GM19324 (cell line): ENCODE results near the gene TMEM205.
A peak's percentile ranks its signal among the peaks of the same experiment; 100 is the strongest.
"Not testable (repeated sequence)": the region's sequence is repeated elsewhere in the genome, so short reads cannot be mapped to it uniquely, and the experiment has no call there.

Experiments
- ATAC-seq: cut with Tn5 transposase; IDR thresholded peaks from one replicate; pipeline ENCODE4 v1.9.1; 2021; ENCODE audit warnings: mild to moderate bottlenecking, moderate library complexity; ENCODE audit not compliant: unreplicated experiment, low FRiP score

Gene TMEM205

DNA sequence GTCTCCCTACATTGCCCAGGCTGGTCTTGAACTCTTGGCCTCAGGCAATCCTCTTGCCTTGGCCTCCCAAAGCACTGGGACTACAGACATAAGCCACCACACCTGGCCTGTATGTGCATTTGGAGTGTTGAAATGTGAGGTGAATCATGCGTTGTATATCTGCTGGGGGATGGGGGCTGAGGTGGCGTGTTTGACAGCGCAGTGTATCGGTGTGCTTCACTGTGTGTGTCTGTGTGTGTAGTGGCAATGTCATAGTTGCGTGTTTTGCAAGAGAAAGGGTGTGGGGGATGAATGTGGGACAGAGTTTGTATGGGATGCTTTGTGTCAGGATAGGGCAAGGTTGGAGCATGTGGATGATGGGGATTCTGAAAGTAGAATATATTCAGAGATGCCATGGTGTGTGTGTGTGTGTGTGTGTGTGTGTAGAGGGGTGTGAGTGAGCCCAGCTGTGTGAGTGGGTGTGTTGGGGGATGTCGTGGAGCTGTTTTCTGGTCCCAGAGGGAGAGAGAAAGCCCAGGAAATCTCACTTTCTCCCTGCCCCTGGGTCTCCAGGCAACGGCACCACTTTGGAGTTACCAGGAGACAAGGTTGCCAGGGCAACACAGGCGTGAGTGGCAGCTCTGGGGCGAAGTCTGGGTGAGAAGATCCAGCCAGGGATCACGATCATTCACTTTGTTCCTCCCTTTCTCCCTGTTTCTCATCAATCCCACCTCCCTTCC, 27.3 kb upstream of the TMEM205 start:
- ATAC-seq, result no peak

DNA sequence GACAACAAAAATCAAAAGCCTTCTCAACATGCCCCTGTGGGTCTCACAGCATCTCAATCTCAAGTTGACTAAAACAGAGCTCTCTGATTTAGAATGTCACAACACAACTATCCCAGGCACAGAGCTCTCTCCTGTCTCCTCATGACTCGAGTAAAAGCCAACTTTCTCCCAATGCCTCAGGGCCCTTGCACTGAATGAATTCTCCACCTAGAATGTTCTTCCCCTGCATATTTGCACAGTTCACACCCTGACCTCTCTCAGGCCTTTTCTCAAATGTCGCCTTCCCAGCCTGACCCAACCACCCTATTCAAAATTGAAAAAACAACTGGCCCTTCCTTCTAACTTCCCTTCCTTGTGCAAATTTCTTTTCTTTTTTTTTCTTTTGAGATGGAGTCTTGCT, 24.7 kb upstream of the TMEM205 start:
- no peak for ATAC-seq

DNA sequence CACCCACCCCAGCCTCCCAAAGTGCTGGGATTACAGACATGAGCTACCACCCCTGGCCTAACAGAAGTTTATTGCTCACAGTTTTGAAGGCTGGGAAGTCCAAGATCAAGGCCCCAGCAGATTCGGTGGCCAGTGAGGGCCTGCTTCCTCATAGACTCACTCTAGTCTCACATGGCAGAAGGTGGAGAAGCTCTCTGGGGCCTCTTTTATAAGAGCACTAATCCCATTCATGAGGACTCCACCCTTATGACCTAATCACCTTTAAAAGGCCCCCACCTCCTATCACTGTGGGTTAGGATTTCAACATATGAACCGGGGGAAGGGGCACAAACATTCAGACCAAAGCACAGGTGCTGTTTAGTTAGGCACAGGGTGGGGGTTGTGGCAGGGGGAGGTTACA, 21.5 kb upstream of the TMEM205 start:
- ATAC-seq, result no peak

DNA sequence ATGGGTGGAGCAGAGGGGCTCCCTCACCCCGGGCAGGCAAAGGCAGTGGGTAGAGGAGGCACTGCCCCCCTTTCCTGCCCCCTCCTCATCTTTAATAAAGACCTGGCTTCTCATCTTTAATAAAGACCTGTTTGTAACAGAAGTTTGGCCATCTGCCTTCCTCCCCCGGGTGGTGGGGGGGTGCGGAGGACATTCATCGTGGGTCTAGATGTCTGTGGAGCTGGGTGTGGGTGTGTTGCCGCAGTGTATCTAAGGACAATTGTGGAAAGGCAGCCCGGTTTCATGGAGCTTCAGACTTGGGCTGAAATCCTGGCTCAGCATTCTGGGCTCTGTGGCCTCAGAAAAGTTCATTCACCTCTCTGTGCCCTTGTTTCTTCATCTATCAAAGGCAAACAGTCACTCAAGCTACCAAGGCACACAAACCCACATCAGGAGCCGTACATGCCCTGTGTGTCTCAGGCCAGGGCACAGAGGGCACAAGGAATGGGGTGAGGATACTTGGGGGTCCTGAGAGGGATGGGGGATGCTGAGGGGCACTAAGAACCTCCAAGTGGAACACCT, 19.6 kb upstream of the TMEM205 start:
- no peak for ATAC-seq

DNA sequence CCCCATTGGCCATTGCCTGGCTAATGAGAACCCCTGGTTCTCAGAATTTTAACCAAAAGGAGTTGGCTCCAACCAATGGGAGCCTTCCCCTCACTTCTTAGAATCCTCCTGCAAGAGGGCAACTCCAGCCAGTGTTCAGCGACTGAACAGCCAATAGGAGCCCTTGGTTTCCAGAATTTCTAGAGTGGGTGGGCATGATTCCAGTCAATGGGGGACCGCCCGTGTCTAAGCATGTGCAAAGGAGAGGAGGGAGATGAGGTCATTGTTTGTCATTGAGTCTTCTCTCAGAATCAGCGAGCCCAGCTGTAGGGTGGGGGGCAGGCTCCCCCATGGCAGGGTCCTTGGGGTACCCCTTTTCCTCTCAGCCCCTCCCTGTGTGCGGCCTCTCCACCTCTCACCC, 18.9 kb upstream of the TMEM205 start:
- no peak for ATAC-seq

DNA sequence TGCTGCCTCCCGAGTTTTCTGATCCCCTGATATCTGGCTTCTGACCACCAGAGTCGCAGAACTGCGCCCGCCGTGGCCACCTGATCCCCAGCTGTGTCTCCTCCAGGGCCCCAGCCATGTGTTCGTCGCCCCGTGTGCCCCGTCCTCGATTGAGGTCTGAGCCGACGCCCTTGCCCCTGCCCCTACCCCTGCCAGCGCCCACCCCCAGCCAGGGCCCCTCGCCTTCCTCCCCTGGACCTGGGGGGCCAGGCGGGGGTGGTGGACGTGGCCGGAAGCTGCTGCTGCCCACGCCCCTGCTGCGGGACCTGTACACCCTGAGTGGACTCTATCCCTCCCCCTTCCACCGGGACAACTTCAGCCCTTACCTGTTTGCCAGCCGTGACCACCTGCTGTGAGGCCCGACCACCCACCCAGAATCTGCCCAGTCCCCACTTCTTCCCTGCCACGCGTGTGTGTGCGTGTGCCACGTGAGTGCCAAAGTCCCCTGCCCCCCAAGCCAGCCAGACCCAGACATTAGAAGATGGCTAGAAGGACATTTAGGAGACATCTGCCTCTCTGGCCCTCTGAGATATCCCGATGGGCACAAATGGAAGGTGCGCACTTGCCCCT, 18.3 kb upstream of the TMEM205 start:
- no peak for ATAC-seq

DNA sequence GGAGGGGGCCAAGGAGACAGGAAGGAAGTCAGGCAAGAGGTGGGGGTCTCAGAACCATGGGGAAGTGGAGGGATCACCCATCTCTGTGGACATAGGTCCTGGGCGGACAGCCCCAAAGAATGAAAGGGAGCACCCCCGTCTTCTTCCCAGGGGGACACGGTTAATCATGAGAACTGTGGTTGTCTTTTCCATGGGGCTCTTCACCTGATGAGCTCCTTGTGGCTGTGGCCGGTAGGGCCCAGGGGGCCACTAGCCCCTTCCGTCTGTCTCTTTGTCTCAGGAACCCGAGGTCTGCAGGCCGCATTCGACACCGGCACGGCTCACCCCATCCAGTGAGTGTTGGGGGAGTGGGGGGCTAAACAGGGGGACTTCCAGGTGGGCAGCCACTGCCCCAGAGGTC, 17.8 kb upstream of the TMEM205 start:
- ATAC-seq, result no peak

DNA sequence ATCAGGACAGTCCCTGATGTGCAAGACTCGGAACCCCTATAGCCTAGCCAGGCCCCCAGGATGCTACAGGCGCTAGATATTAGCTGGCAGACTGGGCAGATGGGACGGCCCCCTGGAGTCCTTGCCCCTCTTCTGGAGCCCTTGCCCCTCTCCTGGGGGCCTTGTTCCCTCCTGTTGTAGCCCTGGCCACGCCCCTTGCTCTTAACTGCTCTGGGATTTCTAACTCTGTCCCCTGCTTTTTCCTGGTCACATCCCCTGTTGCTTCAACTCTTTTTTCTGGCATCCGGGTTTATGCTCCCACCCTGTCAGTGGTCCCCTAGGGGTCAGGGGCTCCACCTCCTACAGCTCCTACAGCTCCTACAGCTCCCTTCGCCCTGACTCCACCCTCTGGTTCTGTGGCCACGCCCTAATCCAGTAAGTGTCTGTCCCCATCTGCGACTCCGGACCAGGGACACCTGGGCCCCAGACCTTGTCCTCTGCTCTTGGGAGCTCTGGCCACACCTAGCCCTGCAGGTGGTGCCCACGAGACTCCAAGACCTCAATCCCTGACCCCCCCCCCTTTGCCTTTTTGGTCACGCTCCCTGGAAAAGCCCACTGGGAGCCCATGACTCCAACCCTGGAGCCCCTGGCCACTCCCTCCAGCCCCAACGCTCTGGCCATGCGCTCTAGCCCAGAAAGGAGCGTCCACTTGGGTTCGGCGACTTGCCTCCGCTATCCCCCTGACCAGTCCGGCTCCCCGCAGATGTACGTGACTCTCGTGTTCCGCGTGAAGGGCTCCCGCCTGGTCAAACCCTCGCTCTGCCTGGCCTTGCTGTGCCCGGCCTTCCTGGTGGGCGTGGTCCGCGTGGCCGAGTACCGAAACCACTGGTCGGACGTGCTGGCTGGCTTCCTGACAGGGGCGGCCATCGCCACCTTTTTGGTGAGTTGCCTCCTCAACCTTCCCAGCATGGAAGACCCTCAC, 16.0 kb upstream of the TMEM205 start:
- ATAC-seq, result no peak

DNA sequence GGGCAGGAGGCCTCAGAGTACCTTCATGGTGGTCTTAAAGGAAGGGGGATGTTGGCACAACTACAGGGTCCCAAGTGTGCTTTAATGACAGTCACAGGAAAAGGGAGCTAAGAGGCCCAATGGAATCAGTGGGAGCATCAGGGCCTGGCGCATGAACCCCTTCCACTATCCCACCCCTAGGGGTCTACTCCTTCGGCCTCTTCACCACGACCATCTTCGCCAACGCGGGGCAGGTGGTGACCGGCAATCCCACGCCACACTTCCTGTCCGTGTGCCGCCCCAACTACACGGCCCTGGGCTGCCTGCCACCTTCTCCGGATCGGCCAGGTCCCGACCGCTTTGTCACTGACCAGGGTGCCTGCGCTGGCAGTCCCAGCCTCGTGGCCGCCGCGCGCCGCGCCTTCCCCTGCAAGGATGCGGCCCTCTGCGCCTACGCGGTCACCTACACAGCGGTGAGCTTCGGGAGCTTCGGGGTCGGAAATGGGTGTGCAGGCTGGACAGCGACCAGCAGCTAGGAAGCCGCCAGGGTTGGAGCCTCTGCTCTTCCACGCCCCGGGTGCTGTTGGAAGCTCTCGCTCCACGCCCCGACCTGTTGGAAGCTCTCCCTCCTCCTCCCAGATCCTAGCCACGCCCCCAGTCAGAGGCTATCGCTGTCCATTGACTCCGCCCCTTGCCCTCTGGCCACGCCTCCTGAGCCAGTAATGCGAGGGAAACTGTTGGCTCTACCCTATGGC, 15.1 kb upstream of the TMEM205 start:
- no peak for ATAC-seq

DNA sequence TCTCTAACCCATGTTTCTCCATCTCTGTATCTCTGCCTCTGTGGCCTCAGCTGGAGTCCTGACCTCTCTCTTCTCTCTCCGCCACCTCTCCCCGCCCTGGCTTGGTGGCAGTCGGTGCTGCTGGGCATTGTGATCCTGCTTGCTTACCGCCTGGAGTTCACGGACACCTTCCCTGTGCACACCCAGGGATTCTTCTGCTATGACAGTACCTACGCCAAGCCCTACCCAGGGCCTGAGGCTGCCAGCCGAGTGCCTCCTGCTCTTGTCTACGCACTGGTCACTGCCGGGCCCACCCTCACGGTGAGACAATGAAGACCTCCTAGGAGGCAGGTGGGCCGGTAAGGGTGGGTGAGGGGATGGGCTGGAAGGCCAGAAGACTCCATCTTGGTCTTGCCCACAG, 13.4 kb upstream of the TMEM205 start:
- ATAC-seq, result no peak

DNA sequence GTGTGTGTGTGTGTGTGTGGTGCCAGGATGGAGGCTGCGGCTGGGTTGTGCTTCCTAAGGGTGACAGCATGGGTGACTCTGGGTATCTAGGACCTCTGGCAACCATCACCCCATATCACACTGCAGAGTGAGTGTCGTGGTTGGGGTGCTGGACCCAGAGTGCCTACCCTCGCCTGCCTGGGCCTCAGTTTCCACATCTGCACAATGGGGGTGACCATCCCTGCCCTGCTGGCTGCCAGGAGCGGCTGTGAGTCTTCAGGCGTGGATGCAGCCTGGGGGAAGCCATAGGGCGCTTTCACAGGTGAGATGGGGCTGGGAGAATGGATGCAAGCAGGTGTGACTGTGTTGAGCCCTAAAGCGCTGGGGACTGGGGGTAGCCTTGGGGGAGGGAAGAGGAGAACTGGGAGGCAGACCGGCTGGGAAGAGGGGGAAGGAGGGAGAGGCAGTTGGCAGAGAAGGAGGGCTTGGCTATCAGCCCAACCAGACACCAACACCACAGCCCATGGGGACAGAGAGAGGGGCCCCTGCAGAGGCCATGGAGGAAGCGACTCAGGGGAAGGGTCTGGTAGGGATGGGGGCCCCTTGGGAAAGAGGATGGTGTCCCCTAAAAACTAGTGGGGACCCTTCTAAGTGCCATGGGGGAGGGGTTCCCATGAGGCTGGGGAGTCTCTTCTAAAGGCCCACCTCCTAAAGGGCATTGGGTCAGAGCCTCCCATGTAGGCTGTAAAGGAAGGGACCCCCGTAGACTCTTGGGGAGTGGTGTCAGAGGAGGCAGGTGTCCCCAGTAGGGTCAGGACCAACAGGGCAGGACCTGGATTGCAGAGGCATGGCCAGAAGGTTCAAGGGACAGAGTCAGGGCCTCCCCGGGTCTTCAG, 10.8 kb upstream of the TMEM205 start:
- ATAC-seq, result no peak

DNA sequence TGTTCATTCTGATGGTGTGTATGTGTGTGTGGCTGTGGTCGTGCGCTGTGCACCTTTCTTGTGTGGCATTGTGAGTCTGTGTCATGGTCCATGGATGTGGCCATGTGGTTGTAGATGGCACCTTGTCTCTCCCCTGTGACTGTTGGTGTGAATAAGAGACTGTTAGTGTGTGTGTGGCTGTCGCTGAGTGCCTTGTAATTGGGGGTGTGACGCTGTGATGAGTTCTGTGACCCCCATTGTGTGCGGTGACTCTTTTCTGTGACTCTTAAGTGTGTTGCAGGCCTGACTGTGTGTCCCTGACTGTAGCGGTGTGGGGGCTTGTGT, 10.0 kb upstream of the TMEM205 start:
- no peak for ATAC-seq

DNA sequence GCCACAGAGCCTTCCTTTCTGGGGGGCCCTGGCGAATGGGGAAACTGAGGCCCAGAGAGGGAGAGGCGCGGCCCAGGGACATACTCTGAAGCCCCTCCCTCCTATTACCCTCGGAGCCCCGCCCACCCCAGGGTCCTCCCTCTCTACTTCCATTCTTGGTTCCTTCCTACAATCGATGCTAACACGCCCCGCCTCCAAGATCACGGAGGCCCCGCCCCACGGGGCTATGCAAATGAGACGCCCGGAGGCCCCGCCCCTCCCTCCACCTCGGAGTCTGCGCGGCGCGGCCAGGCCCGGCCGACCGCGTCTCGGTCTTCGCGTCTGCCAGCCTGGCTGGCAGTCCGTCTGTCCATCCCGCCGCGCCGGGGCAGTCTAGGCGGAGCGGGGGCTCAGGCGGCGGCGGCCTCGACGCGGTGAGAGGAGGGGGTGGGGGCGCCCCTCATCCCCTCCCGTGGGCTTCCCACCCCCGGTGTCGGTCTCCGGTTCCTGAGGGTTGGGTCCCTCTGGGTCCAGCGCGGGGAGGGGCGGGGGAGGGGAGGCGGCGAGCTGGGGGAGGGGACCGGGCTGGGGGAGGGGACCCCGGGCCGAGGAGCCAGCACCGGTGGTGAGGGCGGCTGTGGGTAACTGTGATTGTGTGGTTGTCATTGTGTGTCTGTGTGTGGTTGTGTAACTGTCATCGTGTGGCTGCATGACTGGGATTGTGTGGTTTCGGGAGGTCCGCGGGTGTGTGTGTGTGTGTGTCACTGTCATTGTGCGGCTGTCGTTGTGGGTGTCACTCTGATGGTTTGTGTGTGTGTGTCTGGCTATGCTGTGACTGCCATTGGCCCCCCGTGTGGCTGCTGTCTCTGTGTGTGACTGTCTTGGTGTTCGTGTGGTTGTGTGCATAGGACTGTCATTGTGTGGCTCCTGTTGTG, 9.3 kb upstream of the TMEM205 start, which contains the start of gene PLPPR2:
Gene PLPPR2, plus strand, starts transcription at position 273 of the 914 bp plus-strand sequence. CDS start 2,242 bp downstream, outside the sequence.
- ATAC-seq, result peak; percentile 43

DNA sequence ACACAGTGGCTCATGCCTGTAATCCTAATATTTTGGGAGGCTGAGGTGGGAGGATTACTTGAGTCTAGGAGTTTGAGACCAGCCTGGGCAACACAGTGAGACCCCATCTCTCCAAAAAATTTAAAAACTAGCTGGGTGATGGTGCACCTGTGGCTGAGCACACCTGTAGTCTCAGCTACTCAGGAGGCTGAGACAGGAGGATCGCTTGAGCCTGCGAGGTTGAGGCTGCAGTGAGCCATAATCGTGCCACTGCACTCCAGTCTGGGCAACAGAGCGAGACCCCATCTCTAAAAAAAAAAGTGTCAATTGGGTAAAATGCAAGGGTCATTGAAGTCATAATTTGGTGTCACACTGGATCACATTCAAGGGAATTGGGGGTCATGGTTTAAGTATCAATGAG, 8.0 kb upstream of the TMEM205 start:
- ATAC-seq, result not testable (repeated sequence)

DNA sequence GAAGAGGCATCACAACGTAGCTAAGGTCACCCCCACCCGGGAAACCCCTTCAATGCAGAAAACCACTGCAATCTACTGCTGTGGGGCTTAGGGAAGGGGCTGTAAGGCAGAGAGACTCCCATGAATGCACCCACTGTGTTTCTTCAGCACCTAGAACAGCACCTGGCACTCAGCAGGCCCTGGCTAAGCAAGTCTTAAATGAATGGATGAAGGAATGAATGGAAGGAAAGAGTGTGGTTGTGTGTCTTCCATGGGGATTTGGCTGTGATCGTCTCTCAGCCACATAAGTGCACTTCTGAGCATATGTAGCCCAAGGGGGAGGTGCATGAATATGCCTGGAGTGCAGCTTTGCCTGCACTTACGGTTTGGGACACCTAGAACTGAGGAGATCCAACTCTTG, 3.1 kb upstream of the TMEM205 start:
- no peak for ATAC-seq

DNA sequence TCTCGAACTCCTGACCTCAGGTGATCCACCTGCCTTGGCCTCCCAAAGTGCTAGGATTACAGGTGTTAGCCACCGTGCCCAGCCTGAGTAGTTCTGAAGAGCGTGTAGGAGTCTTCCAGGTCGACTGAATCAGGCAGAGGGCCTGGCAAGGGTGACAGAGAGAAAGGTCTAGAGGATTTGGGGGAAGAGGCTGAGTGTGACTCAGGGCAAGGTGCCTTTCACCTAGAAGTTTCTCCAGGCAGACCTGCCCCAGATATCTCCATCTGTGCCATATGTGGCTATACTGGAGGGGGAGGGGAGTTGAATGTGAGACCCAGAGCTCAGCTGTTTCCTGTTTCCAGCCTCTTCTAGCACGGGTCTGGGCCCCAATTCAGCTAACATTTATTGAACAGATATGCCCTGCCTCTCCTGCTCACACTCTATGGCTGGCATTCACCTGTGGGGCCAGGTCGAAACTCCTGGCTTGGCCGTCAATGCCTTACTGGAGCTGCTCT, 1.5 kb upstream of the TMEM205 start:
- ATAC-seq, result no peak

DNA sequence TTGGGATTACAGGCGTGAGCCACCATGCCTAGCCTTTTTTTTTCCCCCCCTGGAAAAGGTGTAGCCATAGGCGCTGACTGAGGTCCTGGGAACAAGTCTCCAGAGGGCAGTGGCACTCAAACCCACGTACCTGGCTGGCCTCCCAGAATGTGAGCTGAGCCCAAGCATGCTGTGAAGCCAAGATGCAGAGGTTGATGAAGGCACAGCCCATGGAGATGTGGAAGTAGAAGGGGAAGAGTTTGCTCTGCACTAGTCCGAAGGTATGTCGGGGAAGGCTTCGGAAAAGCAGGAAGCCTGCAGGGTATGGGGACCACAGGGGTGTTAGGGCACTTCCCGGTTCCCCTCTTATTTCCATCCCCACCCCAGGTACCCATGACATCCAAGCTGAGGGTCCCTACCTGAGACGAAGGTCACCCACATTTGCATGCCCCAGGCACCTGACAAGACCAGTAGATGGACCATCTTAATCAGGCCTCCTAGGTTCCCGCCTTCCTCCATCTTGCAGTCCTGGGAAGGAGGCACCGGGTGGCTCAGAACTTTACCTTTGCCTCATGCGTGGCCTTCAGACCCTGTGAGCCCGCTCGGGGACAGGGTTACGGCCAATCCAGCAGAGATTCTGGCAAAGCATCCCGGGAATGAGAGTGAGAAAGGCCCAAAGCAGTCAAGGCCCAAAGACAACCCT, 805 bp downstream of the TMEM205 start:
- ATAC-seq, result no peak

DNA sequence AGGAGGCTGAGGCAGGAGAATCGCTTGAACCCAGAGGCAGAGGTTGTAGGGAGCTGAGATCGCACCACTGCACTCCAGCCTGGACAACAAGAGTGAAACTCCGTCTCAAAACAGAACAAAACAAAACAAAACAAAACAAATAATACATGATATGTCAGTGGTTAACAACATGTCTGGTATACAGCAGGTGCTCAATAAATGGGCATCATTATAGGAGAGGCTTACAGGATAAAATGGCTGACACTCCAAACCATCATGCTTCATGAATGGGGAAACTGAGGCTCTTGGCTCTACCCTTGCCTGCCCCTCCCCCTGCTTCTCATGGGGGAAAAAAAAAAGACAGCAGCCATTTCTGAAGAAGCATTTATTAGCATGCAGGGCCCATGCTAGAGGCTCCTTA, 3.6 kb downstream of the TMEM205 start:
- no peak for ATAC-seq
